Stimulated activated memory B cell treated with anti-CD40 and anti-IgM and Interleukin-4, amounts not matched to agents 10 μg/mL and 1 μg/mL and 100 μg/mL, for 72 hours (primary cell): ENCODE measurements around the gene IFNA17.
"Not testable (repeated sequence)": the region's sequence is repeated elsewhere in the genome, so short reads cannot be mapped to it uniquely, and the experiment has no call there.

Experiments used
- ATAC-seq: fragments of 150-1000 bp; cut with Tn5 transposase; 2 replicates; pipeline ENCODE4 v1.10.0; 2021
- H3K27ac Mint-ChIP-seq: one replicate; pipeline ENCODE4 v1.8.0; 2022; ENCODE audit warnings: mild to moderate bottlenecking, mixed read lengths
- H3K27me3 Mint-ChIP-seq: one replicate; pipeline ENCODE4 v1.8.0; 2022; ENCODE audit warnings: mixed read lengths
- H3K36me3 Mint-ChIP-seq: one replicate; pipeline ENCODE4 v1.8.0; 2022; ENCODE audit warnings: mixed read lengths
- H3K4me1 Mint-ChIP-seq: one replicate; pipeline ENCODE4 v1.8.0; 2022; ENCODE audit warnings: mixed read lengths
- H3K4me3 Mint-ChIP-seq: one replicate; pipeline ENCODE4 v1.8.0; 2022; ENCODE audit warnings: mild to moderate bottlenecking, moderate library complexity, mixed read lengths
- H3K9me3 Mint-ChIP-seq: one replicate; pipeline ENCODE4 v1.8.0; 2022; ENCODE audit warnings: mixed read lengths

IFNA17 gene

GRCh38 chr9:21234153-21234687 lies 6.2 kb upstream of the IFNA17 start:
- Mint-ChIP-seq H3K4me3 (no peak overlapping the region), H3K27ac (no peak overlapping the region), H3K27me3 (no peaks in the 10 kb centered on the region), H3K36me3 (no peaks in the 10 kb centered on the region), H3K4me1 (peaks cover 7% of the 10 kb centered on the region), H3K9me3 (no peaks in the 10 kb centered on the region)
- ATAC-seq, result no peak

GRCh38 chr9:21233258-21233657 lies 5.2 kb upstream of the IFNA17 start:
- no peak overlapping the region for H3K4me3 Mint-ChIP-seq
- no peaks in the 10 kb centered on the region for H3K27me3 Mint-ChIP-seq
- no peaks in the 10 kb centered on the region for H3K36me3 Mint-ChIP-seq
- H3K4me1 Mint-ChIP-seq, result peaks cover 7% of the 10 kb centered on the region
- ATAC-seq, result peak; percentile 6
- H3K9me3 Mint-ChIP-seq, result no peaks in the 10 kb centered on the region
- no peak overlapping the region for H3K27ac Mint-ChIP-seq

- not testable (repeated sequence) for H3K36me3 Mint-ChIP-seq, H3K27ac Mint-ChIP-seq, H3K9me3 Mint-ChIP-seq, ATAC-seq, H3K4me3 Mint-ChIP-seq
- peaks cover 15% of the 10 kb centered on the region for H3K4me1 Mint-ChIP-seq
- peaks cover 23% of the 10 kb centered on the region for H3K27me3 Mint-ChIP-seq
Observed at GRCh38 chr9:21217211-21217610, 10.8 kb downstream of the IFNA17 start, which contains the start of gene IFNA16. TSS of gene IFNA16 (minus strand) at chr9:21217311. CDS start at chr9:21217305, 6 bp downstream.

- not testable (repeated sequence) for H3K27me3 Mint-ChIP-seq, H3K9me3 Mint-ChIP-seq, H3K27ac Mint-ChIP-seq, H3K4me3 Mint-ChIP-seq, H3K36me3 Mint-ChIP-seq
- peaks cover 15% of the 10 kb centered on the region for H3K4me1 Mint-ChIP-seq
- ATAC-seq, result peak; percentile 78
Observed at GRCh38 chr9:21213411-21214326, 14.4 kb downstream of the IFNA17 start.

GRCh38 chr9:21212160-21212559 lies 15.9 kb downstream of the IFNA17 start:
- H3K4me1 Mint-ChIP-seq, result peaks cover 15% of the 10 kb centered on the region
- H3K4me3 Mint-ChIP-seq, H3K9me3 Mint-ChIP-seq, H3K27me3 Mint-ChIP-seq, H3K36me3 Mint-ChIP-seq, H3K27ac Mint-ChIP-seq, ATAC-seq: not testable (repeated sequence)

- not testable (repeated sequence) for ATAC-seq, H3K27me3 Mint-ChIP-seq, H3K9me3 Mint-ChIP-seq, H3K27ac Mint-ChIP-seq, H3K4me3 Mint-ChIP-seq, H3K36me3 Mint-ChIP-seq
- peaks cover 15% of the 10 kb centered on the region for H3K4me1 Mint-ChIP-seq
Observed at GRCh38 chr9:21210782-21211181, 17.2 kb downstream of the IFNA17 start.

GRCh38 chr9:21210311-21210710 lies 17.7 kb downstream of the IFNA17 start:
- H3K4me3 Mint-ChIP-seq, result no peak overlapping the region
- no peak overlapping the region for H3K27ac Mint-ChIP-seq

GRCh38 chr9:21207043-21207442 lies 21.0 kb downstream of the IFNA17 start, which contains the start of gene IFNA10:
TSS of gene IFNA10 (minus strand) at chr9:21207143. CDS start at chr9:21207097, 46 bp downstream.
- H3K9me3 Mint-ChIP-seq, ATAC-seq, H3K36me3 Mint-ChIP-seq, H3K4me3 Mint-ChIP-seq, H3K4me1 Mint-ChIP-seq, H3K27ac Mint-ChIP-seq: not testable (repeated sequence)
- H3K27me3 Mint-ChIP-seq, result peaks cover 19% of the 10 kb centered on the region

More at GRCh38 chr9:21210311-21210710, 17.7 kb downstream of the IFNA17 start:
- no peaks in the 10 kb centered on the region for H3K9me3 Mint-ChIP-seq
- H3K27me3 Mint-ChIP-seq, result peaks cover 7% of the 10 kb centered on the region
- no peaks in the 10 kb centered on the region for H3K36me3 Mint-ChIP-seq
- peaks cover 15% of the 10 kb centered on the region for H3K4me1 Mint-ChIP-seq
- ATAC-seq, result no peak

GRCh38 chr9:21205204-21205603 lies 22.8 kb downstream of the IFNA17 start:
- Mint-ChIP-seq H3K4me3 (no peak overlapping the region), H3K4me1 (no peaks in the 10 kb centered on the region), H3K36me3 (no peaks in the 10 kb centered on the region), H3K9me3 (no peaks in the 10 kb centered on the region), H3K27me3 (peaks cover 26% of the 10 kb centered on the region), H3K27ac (no peak overlapping the region)
- ATAC-seq, result no peak

- not testable (repeated sequence) for H3K9me3 Mint-ChIP-seq, H3K27ac Mint-ChIP-seq, H3K4me3 Mint-ChIP-seq, H3K36me3 Mint-ChIP-seq, ATAC-seq, H3K4me1 Mint-ChIP-seq
- H3K27me3 Mint-ChIP-seq, result peaks cover 32% of the 10 kb centered on the region
Observed at GRCh38 chr9:21202105-21202504, 25.9 kb downstream of the IFNA17 start, which contains the start of gene IFNA7. TSS of gene IFNA7 (minus strand) at chr9:21202205. CDS start at chr9:21202165, 40 bp downstream.

- H3K27ac Mint-ChIP-seq, H3K9me3 Mint-ChIP-seq, H3K36me3 Mint-ChIP-seq: not testable (repeated sequence)
- Mint-ChIP-seq H3K27me3 (peaks cover 22% of the 10 kb centered on the region), H3K4me1 (peaks cover 14% of the 10 kb centered on the region), H3K4me3 (peak overlapping the region; percentile 29)
- peak; percentile 85 for ATAC-seq
Observed at GRCh38 chr9:21194867-21195776, 32.9 kb downstream of the IFNA17 start.

GRCh38 chr9:21187487-21187886 lies 40.5 kb downstream of the IFNA17 start, which contains the start of gene IFNA4:
TSS of gene IFNA4 (minus strand) at chr9:21187587. CDS start at chr9:21187531, 56 bp downstream.
- H3K4me3 Mint-ChIP-seq, ATAC-seq, H3K36me3 Mint-ChIP-seq, H3K9me3 Mint-ChIP-seq, H3K27ac Mint-ChIP-seq: not testable (repeated sequence)
- H3K27me3 Mint-ChIP-seq, result peaks cover 18% of the 10 kb centered on the region
- peaks cover 26% of the 10 kb centered on the region for H3K4me1 Mint-ChIP-seq

GRCh38 chr9:21182810-21183736 lies 44.9 kb downstream of the IFNA17 start:
- H3K9me3 Mint-ChIP-seq, H3K36me3 Mint-ChIP-seq, H3K4me3 Mint-ChIP-seq, H3K27ac Mint-ChIP-seq, H3K27me3 Mint-ChIP-seq: not testable (repeated sequence)
- ATAC-seq, result peak; percentile 88
- H3K4me1 Mint-ChIP-seq, result peaks cover 21% of the 10 kb centered on the region
